Spleen (tissue), 7 donors: ENCODE data around the gene BRSK2.

ENCODE experiments used
- CTCF ChIP-seq, 11 experiments: fragments of 200-600 bp in 7 of 11; fragments of 450-650 bp in 4 of 11; sonication (generic) in 4 of 11; IDR thresholded peaks in 8 of 11; conservative IDR thresholded peaks in 3 of 11; 1 replicate in 7 of 11; 2 replicates in 4 of 11; pipeline versions ENCODE4 v1.4.0 to v1.8.0; 2016 to 2021; ENCODE audit warnings: antibody characterized with exemption in 11 of 11, inconsistent platforms in 4 of 11, mild to moderate bottlenecking in 1 of 11
- POLR2A ChIP-seq, 3 donors: fragments of 450-650 bp; IDR thresholded peaks; one replicate each; pipeline ENCODE4 v1.5.1; 2017; ENCODE audit warnings: antibody characterized with exemption in 3 of 3, mild to moderate bottlenecking in 1 of 3
- donor health status: DM: no; HTN: no; CAD: no; lungs with moderate emphysema.
- donor health status: DM: no; HTN: no; CAD: no.
- donor health status: DM: no; HTN: no; CAD: no.

DNA sequence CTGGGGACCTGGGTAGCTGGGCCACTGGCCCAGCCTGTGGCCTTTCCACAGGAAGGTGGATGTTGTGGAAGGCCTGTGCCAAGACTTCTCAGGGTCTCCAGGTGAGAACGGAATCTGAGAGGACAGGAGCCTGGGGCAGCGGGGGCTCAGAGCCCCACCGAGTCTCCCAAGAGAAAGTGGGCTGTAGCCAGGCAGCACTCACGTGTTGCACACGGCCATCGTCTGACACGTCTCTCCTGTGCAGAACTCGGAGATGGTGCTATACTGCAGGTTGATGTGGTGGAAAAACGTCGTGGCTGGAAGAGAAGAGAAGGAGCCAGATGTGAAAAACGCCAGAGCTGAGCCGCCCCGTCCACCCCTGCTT lies 90.4 kb downstream of the BRSK2 start:
- TF ChIP-seq CTCF (IDR thresholded peaks at IDR 0.05 in 8 of 11, conservative IDR thresholded peaks at IDR 0.05 in 3 of 11) = no peak
- no peak for TF ChIP-seq POLR2A (IDR thresholded peaks at IDR 0.05)
